Fibroblast of pulmonary artery (primary cell): ENCODE measurements around the gene PRRT3.
A peak's percentile ranks its signal among the peaks of the same experiment; 100 is the strongest.
"Not testable (repeated sequence)": the region's sequence is repeated elsewhere in the genome, so short reads cannot be mapped to it uniquely, and the experiment has no call there.

Experiments used
- DNase-seq: peaks from one replicate; pipeline ENCODE4 v3.0.0-alpha.2; 2010; ENCODE audit warnings: low read depth
- H3K4me3 ChIP-seq: replicated peaks from 2 replicates; pipeline ENCODE4 v1.5.1; 2011; ENCODE audit warnings: low read depth, mild to moderate bottlenecking, control low read depth, low read length, moderate library complexity
- TF ChIP-seq, protein P1 (sequence below): IDR thresholded peaks from 2 replicates; pipeline ENCODE4 v1.5.1; 2011; ENCODE audit warnings: mild to moderate bottlenecking, control low read depth, low read length, inconsistent platforms; ENCODE audit errors: missing control alignments

The PRRT3 gene

GRCh38 chr3:9897408-9898372, 54.5 kb downstream of the PRRT3 start:
- H3K4me3 ChIP-seq, result no peak overlapping the region
- TF ChIP-seq, protein P1, sequence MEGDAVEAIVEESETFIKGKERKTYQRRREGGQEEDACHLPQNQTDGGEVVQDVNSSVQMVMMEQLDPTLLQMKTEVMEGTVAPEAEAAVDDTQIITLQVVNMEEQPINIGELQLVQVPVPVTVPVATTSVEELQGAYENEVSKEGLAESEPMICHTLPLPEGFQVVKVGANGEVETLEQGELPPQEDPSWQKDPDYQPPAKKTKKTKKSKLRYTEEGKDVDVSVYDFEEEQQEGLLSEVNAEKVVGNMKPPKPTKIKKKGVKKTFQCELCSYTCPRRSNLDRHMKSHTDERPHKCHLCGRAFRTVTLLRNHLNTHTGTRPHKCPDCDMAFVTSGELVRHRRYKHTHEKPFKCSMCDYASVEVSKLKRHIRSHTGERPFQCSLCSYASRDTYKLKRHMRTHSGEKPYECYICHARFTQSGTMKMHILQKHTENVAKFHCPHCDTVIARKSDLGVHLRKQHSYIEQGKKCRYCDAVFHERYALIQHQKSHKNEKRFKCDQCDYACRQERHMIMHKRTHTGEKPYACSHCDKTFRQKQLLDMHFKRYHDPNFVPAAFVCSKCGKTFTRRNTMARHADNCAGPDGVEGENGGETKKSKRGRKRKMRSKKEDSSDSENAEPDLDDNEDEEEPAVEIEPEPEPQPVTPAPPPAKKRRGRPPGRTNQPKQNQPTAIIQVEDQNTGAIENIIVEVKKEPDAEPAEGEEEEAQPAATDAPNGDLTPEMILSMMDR, result no peak
- peak; percentile 54 for DNase-seq

- DNase-seq, result peak; percentile 61
- not testable (repeated sequence) for H3K4me3 ChIP-seq
Observed at GRCh38 chr3:9896755-9897407, 55.3 kb downstream of the PRRT3 start.

GRCh38 chr3:9895715-9896114, 56.5 kb downstream of the PRRT3 start:
- not testable (repeated sequence) for DNase-seq, H3K4me3 ChIP-seq
